Erythroblast (primary cell): ENCODE results near the gene GBA3.

Source experiments
- DNase-seq, 2 experiments: peaks; one replicate each; lab custom pipeline; 2025; lab: John Stamatoyannopoulos, UW
- GATA1 ChIP-seq: IDR thresholded peaks from 2 replicates; pipeline ENCODE4 v1.6.1; 2011; ENCODE audit warnings: low read depth, mild to moderate bottlenecking, control low read depth, low read length, moderate library complexity
- POLR2A ChIP-seq: IDR thresholded peaks from 2 replicates; pipeline ENCODE4 v1.6.1; 2011; ENCODE audit warnings: mild to moderate bottlenecking, low read length

GBA3 gene

DNA sequence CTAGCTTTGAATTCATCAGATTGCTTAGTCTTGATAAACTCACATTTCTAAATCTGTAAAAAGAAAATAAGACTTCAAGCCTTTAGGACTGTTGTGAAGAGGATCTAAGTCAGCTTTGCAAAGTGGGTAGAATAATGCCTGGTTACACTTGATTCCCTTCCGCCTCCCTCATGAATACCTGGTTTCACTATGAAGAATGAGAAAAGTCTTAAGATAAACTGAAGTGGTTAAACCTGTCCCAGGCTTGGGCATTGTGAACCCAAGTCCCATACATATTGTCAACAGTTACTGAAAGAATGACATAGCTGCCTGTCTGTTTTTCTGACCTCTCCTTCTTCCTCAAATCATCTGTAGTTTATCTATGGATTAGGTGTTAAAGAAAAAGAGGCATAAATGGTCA lies 16.7 kb upstream of the GBA3 start:
- TF ChIP-seq GATA1 (no peak), POLR2A (no peak)
- no peak for DNase-seq

DNA sequence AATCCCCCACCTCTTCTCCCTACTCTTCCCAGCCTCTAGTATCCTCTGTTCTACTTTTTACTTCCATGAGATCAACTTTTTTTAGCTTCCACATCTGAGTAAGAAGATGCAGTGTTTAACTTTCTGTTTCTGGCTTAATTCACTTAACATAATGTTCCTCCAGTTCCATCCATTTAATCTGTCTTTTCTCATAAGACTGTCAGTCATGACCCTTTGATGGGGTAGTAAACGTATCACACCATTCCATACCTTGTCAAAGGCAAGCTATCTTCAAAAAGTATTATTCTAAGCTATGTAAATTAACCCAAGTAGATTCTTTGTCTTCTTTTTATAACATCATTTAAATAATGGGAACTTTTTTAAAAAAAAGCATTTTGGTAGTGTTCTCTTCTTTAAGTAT lies 15.0 kb upstream of the GBA3 start:
- TF ChIP-seq POLR2A (no peak), GATA1 (no peak)
- DNase-seq = no peak

DNA sequence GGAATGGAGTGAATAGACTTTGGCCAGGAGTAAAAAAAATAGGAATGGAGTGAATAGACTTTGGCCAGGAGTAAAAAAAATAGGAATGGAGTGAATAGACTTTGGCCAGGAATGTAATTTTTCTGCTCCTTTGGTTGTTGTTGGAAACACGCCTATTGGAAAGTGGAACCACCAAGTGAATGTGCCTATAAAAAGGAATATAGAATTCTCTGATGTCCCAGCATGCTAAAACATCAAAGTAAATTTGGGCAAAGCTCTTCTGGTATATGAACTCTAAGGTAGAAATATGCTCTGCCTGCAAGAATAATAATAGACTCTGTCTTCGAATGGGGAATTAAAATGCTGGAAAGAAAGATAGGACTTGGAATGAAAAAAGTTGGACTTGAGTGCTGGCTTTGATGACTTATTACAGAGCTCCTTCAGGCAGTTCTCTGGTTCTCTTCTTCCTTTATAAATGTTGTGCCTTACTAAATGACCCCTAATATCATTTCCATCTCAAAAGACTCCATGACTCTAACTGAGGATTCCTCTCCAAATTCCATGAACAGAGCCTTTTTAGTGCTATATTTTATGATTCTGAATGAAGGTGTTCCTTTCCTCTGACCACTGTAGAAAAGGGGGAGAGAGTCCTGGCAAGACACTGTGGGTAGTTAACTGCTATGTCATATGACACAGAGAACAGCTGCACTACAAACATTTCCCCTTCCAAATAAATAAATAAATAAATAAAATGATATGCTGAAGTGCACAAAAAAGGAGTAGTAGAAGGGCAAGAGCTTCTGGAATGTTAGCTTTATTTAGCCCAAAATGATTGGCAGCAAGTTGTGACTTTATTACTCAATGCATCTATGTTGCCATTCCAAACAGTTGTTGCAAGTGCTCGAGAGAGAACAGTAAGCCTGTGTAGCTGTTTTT lies 13.5 kb upstream of the GBA3 start:
- TF ChIP-seq POLR2A (no peak), GATA1 (no peak)
- no peak for DNase-seq

DNA sequence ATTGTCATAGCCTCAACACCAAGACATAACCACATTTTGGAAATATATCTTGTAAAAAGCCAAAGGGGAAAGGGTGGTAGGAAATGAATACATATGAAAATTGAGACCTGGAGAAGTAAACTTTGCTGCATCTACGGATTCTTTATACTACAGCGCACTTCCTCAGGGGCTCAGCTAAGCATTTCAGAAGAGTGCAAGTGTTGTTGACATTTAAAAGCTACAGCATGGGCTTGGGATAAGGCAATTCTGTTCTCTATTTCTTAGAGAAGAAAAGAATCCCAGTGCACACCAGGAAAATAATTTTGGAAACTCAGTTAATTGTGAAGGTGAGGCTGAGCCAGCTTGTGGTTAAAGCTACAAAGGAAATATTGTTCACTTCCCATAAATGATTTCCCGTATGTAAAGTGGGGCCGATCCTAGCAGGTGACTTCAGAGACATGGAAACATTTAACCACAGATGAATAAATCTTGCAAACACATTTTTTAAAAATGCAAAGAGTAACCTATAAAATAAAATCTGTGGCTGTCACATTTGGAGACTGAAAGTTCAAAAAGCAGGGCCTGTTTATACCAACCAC lies 12.6 kb upstream of the GBA3 start:
- TF ChIP-seq GATA1 = no peak
- TF ChIP-seq POLR2A = no peak
- no peak for DNase-seq

DNA sequence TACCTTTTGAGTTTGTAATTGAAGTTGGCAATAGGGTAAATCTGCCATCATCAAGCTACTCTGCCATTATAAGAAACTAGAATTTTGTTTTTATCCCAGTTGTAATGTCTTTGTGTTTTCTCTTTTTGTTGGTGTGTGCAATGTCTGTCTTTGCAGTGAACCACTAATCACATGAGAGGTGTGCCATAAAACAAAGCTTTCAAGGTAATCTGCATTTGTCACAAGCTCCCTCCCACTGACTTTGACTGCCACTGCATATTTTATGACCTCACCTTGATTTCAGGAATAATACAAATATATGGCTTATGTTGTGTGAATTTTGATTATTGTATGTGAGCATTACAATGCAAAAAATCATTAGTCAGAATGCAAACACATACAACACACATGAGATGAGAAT lies 9.0 kb upstream of the GBA3 start:
- DNase-seq = no peak
- TF ChIP-seq POLR2A = no peak
- TF ChIP-seq GATA1 = no peak

DNA sequence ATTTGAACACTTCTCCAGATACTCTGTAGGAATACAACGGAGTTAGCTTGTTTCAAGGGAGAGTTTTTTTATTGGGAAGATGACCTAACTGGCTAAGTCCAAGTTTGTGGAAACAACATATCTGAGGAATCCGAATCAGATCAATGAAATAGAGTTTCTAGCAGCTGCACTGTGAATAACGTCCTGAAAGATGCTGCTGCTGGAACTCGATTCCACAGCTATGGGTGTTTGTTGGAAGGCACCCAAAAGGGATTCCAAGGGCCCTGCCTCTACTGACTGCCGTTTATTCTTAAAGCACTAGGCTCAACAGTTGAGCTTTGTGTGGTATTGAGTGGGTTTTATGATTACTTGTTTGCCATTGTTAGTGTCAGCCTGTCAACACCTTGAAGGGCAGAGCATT lies 6.6 kb upstream of the GBA3 start:
- no peak for DNase-seq

DNA sequence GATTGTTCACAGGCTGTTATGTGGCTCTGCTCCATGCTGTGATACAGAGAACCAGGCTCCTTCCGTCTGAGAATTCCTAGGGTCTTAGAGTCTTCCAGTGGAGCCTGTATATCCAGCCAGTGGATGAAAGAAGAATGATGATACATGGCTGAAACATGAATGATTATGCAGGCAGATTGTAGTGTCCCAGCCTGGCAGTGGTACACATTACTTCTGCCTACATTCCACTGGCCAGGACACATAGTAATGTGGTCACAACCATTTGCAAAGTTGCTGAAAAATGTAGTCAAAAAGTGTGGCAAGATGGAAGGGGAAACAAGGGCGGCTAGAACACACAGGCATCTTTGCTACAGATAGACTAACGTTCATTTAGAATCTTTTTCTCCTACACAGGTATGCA lies 4.5 kb upstream of the GBA3 start:
- TF ChIP-seq POLR2A = no peak
- no peak for TF ChIP-seq GATA1
- no peak for DNase-seq

More for the DNA sequence above, 6.6 kb upstream of the GBA3 start:
- TF ChIP-seq GATA1 = no peak
- TF ChIP-seq POLR2A = no peak

DNA sequence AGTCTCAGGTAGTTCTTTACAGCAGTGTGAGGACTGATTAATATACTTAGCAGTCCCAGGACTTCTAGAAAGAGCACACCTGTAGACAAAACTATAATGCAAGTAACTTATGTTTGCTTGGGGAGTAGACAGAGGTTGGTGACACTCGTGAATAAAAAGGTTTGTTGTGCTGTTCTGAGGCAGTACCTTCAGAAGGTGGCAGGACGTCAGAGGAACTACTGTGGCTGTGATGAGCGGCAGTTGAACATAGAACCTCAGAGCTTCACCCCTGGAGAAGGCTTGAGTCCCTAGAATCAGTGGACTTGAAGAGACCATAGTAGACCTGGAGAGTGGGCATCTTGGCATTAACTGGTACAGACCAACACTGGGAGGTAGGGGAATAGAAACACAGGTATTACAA lies 3.3 kb upstream of the GBA3 start:
- TF ChIP-seq GATA1 = no peak
- TF ChIP-seq POLR2A = no peak
- DNase-seq = no peak

DNA sequence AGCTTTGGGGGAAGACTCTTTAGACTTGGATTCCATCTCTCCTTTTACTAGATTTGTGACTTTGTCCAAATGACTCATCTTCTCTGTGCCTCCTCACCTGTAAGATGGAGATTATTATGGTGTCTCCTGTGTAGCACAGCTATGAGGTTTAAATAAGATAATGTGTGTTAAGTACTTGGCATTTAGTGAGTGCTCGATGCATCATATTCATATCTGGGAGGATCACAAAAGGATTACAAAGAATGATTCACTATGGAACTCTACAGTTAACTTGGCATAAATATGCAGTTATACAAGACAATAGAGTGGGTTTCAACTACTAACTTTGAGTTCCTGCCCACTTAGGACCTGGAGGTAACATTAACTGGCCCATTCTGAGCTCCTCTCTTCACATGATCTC lies 2.3 kb downstream of the GBA3 start:
- TF ChIP-seq GATA1 = no peak
- TF ChIP-seq POLR2A = no peak
- DNase-seq = no peak

DNA sequence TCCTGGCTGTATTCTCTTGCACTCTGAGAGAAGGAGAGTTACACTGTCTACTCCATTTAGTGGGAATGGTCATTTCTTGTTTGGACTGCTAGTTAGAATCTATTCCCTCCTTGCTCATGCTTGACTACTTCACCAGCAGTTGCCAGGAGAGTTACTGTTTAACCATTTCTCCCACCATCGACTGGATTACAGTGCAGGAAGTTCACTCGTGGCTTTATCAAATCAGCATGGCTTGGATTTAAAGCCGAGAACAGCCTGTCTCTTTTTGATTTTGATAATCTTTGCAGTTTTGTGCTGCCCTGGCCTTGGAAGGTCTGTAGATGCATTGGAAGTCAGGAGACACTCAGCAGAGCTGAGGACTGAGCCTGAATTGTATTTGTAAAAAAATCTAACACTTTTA lies 3.2 kb downstream of the GBA3 start:
- DNase-seq = no peak
- TF ChIP-seq POLR2A (no peak), GATA1 (no peak)

DNA sequence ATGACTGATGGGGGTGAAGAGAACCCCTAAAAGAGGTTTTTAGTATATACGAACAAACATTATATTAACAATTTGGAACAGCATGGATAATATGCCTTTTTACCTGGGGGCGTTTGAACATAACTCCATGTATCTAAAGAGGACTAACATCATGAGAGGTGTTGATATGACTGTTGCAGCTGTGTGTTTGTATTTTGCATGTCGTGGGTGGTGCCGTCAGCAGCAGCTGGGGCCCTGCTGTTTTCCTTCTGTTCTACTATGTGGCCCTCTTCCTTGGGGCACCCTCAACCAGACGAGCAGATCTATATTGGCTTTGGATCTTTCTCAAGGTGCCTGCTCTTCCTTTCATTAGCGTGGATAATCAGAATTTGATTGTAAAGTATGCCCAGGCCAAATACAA lies 11.2 kb downstream of the GBA3 start:
- TF ChIP-seq GATA1 (no peak), POLR2A (no peak)
- no peak for DNase-seq

DNA sequence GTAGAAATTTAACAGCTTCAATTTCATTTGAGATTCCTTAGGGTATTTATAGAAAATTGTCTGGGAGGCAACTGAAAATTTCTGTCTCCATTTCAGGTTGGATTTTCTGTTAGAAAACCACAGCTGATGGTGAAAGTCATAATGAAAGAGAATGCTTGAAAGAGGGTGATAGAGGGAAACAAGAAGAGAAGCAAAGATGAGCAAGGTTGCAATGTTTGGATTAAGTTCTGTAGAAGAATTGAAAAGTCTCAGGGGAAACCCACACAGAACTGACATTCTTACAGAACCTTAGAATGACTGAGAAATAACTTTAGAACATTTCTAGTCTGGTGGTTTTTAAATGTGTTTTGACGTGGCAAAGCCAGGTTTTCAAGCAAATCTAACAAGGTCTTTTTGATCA lies 14.7 kb downstream of the GBA3 start:
- TF ChIP-seq POLR2A (no peak), GATA1 (no peak)
- no peak for DNase-seq

DNA sequence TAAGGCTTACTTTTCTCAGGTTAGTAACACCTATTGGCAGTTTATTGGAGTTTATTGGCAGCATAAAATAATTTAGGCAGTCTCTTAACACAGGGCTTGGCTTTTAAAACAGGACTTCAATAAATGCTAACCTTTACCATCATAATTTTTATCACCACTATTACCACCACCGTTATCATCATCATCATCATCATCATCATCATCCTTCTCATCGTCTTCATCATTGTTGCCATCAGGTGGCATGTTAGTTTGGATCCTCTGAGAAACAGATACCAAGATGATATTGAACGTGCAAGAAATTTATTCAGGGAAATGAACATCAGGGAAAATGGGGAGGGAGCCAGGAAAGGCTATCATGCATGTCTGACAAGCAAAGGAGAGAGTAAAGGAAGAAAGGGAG lies 16.2 kb downstream of the GBA3 start:
- no peak for TF ChIP-seq GATA1
- no peak for TF ChIP-seq POLR2A
- DNase-seq = no peak

DNA sequence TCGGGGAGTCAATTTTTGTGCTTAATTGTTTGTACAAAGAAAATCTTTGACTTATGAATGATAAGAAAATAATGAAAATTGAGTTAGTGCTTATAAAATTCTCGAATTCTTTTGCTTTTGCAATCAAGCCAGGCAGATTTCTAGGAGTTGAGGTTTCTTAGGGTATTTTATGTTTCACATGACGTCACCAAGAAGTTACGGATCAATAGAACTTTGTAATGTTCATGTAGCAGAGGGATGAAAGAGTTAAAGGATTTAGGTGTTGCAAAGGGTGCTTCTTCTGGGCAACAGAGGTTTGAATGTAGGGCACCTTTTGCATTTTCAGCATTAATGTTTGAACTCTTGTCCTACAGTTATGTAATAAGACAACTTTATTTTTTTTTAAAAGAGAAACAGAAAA lies 19.4 kb downstream of the GBA3 start:
- DNase-seq = no peak
- TF ChIP-seq GATA1 = no peak
- TF ChIP-seq POLR2A = no peak
